ENCODE data around the gene VASH2.

- TF ChIP-seq CTCF (IDR thresholded peaks at IDR 0.05; ENCODE audit: low read length) = no peak
- TF ChIP-seq EZH2 (IDR thresholded peaks at IDR 0.05; ENCODE audit: borderline replicate concordance, low read length) = no peak
Measured at GRCh38 chr1:212946872-212947271, 3.5 kb upstream of the VASH2 start.

All from OCI-LY1 (cell line).